Urothelium cell line (cell line): ENCODE results near the gene ZNF281.
"Not testable (repeated sequence)": the region's sequence is repeated elsewhere in the genome, so short reads cannot be mapped to it uniquely, and the experiment has no call there.

Experiments used
- DNase-seq: peaks from one replicate; pipeline ENCODE4 v3.0.0; 2011; ENCODE audit warnings: low spot score, mixed read lengths
- FAIRE-seq: peaks from 2 replicates; lab custom pipeline; 2011; peaks lifted over from hg19 to GRCh38; lab: Jason Lieb, UNC

The ZNF281 gene

DNA sequence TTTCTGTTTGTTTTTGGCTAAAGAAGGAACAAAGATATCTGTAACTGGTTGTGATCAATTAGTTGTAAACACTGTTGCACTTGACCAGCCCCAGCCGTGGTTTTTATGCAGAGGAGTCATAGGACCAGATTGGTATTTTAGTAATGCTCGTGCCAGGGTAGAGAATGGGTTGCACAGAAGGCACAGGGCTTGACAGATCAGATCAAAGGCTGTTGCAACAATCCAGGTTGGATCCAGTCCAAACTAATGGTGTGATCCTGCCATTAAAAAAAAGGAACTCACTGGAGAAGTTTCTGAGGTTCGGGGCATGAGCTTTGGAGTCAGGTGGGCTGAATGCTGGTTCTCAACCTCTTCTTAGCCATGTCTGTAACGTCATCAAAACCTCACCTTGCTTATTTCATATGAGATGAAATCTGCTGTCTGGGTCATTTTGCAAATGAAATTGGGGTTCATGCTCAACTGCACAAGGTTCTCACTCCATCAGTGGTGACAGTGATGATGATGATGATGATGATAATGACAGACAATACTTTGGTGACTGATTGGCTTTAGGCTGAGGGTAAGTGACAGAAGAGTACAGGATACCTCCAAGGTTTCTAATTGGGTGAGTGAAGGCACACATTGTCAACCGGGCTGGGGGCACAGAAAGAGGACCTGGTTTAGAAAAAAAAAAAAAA, 43.1 kb downstream of the ZNF281 start:
- no peak for DNase-seq
- no peak for FAIRE-seq

DNA sequence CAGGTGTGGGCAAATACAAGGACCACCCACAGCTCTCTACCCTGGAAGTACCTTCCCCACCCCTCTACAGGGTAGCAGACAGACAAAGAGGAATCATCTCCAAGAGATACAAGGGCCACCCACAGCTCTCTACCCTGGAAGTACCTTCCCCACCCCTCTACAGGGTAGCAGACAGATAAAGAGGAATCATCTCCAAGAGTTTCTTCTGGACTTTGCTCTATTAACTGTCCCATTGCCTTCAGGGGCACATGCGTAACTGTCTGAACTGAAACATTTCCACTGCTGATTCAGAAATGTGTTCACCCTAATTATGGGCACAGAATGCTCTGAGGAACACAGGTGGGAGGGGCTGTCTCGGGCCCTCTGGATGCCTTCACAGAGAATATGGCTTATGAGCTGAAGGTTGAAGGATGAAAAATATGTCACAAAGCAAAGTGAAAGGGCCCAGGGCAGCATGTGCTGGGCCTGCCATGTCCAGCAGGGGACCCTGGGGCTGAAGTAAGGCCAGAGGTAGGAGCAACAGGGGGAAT, 43.9 kb downstream of the ZNF281 start:
- FAIRE-seq (no peak), DNase-seq (no peak)

DNA sequence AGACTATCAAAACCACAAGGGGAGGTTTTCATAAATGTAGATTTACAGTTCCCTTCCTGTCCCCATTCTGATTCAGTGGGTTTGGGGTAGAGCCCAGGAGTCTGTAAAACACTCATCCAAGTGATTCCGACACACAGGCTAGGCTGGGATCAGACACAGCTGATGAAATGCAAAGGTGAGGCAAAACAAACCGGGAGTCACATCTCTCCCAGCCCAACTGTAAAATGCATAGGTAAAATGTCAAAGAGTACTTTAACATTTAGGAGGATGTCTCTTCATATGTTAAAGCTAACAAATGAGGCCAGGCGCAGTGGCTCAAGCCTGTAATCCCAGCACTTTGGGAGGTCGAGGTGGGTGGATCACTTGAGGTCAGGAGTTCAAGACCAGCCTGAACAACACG, 45.0 kb downstream of the ZNF281 start:
- no peak for DNase-seq
- FAIRE-seq = no peak

DNA sequence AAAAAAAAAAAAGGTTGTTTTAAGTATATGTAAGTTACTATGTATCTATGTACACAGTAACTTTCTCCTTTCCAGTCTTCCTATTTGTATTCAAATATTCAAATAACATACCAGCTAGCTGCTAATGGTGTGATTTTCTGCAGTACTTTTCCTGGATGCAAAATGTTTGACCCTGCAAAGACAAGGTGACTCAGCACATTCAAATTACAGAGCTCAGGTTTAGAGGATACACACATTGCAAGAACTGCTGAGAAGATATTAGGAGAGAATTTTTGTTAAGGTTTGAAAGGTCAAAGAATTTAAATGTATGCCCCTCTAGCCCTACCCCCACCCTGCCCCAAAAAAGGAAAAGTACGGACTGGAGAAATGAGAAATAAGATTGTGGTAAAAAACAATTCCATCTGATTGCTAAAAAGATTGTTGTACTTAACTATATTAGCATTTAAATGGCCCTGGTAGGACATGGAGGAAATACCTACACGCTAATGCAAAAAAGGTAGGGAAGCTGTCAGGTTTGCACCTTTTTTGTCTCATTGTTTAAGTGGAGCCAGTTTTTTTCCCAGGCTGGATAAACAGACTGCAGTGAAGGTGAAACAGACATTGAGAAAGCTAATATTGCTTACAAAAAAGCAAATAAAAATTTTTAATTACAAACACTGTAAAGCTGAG, 45.6 kb downstream of the ZNF281 start:
- no peak for DNase-seq
- FAIRE-seq = no peak

DNA sequence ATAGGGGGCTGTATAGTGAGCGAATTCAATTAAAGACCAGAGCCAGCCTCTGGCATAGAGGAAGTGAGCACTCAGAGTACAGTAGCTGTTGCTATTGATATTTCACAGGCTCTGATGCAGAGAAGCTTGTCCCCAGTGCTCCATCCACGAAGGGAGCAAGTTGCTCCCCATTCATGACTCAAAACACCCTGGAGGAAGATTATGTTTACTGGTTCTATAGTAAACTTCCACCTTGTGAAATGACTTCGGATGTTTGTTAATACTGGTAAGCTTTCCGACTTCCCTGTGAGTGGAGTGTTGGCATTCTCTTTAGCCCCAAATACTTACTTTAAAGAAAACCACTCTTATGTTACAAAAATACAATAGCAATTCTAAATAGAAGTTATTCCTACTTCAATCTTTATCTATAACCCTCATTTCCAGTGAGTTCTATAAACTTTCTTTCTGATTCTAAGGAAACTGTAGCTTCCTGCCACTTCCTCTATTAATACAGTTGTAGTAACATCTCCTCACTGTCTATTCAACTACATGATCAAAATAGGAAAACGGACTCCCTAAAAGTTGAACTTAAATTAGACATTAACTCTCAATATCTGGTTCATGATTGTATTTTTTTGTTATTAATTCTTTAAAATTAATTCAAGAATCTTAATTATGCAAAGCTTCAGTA, 46.4 kb downstream of the ZNF281 start:
- DNase-seq = no peak
- no peak for FAIRE-seq

DNA sequence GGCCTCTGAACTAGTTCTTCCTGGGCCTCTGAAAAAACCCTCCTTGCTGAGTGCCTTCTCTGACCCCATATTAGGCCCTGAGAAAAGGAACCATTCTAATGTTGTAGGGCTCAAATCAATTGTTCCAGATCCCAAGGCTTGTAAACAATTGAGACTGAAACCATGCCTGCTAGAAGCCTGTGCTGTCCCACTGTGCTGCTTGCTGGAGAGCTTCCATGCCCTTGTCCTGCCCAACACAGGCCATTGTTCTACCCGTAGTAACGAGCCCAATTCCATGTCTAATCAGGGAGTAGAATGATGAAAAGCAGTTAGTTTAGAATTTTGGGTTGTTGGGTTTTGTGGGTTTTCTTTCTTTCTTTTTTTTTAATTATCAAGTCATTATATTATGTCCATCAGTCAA, 47.4 kb downstream of the ZNF281 start:
- FAIRE-seq (no peak), DNase-seq (no peak)

DNA sequence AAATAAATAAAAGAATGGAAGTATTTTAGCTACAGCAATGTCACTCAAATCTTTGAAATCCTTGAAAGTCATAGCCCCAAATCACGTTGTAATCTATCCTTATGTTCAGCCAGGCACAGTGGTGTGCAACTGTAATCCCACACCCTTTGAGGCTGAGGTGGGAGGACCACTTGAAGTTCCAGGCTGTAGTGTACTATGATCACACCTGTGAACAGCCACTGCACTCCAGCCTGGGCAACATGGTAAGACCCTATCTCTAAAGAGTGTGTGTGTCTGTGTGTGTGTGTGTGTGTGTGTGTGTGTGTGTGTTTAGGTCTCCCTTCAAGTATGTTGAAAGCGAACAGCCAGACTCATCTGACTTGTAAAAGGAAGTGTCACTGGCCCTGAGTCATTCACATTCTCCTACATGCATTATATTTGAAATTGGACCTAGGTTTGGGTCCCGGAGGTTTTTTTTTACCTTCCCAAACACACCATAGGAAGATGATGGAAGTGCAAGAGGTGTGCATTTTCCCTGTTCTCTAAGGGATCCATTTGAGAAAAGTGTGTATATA, 50.1 kb downstream of the ZNF281 start:
- DNase-seq (no peak), FAIRE-seq (no peak)

DNA sequence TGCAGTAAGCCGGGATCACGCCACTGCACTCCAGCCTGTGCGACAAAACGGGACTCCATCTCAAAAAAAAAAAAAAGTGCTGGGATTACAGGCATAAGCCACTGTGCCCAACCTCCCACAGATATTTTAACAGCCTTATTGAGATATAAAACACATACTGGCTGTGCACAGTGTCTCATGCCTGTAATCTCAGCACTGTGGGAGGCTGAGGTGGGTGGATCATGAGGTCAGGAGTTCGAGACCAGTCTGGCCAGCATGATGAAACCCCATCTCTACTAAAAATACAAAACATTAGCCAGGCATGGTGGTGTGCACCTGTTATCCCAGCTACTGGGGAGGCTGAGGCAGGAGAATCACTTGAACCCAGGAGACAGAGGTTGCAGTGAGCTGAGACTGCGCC, 51.9 kb downstream of the ZNF281 start:
- FAIRE-seq, DNase-seq: not testable (repeated sequence)

DNA sequence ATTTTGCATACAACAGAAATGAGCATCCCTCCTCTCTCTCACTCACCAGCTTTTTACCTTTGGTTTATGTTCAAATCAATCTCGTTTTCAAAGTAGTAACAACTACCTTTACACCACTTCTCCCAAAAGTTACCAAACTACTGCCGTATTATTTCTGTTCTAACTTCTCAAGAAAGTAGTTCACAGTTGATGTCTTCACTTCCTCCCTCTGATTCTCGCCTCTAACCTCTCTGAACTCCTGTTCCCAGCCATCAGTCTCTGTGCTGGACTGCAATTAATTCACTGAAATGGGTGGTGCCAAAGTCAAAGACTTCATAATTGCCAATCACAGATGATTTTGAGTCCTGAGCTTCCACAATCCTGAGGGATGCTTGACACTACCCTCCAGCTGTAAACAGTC, 54.0 kb downstream of the ZNF281 start:
- FAIRE-seq (no peak), DNase-seq (no peak)
